ENCODE measurements around the gene ARHGEF3. TPM values are rescaled to one million over a fixed set of nuclear protein-coding genes. Genes with fewer than 3 reads are reported as not detected.

Gene ARHGEF3
- total RNA-seq, 4 donors from 2014 or later: 13.3 to 28.5 (median 19.1) TPM

GRCh38 chr3:56838448-56838847 lies 36.7 kb upstream of the ARHGEF3 start:
- H3K4me3 ChIP-seq (ENCODE audit: low read depth, poor library complexity, severe bottlenecking): no peak overlapping the region
- no peak for TF ChIP-seq CTCF (IDR thresholded peaks at IDR 0.05)
- no peak for TF ChIP-seq POLR2A (IDR thresholded peaks at IDR 0.05)
- DNase-seq (ENCODE audit: low spot score in 2 of 2): no peak
- 77 to 78% methylated on average over 4 of the region's 4 CpGs for WGBS, 2 donors
- intact Hi-C loops (cut with DNase I; ENCODE audit: low total_unique reads): no loop called here

DNA sequence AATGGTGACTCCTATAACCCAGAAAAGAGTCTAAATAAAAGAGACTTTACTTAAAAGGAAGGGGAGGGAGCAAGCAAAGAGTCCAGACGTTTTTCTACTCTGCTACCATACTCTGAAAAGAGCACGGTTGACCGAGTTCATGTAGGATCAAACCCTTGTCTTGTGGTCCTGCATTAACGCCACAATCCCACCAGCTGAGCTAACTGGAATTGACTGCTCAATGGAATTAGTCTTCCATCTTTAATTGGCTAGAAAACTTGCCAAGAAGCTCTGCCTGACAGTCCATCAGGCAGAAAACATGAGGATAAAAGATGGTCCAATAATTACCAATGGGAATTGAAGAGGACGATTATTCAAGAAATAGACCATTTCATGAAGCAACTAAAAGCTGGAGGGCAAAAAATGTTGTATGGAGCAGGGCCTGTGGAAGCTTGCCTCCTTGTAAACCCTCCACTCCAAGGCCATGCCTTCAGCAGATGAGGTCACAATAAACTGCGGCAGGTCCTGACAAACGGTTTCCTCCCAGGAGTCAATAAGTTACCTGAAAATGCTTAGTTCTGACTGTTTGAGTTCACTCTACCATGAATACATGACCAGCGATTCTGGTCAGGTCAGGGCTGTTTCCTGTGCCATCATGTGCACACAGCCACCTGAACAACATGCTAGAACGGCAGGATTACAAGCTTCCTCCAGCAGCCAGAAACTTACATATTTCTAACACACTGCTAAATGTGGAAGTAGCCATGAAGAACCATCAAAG lies 35.6 kb upstream of the ARHGEF3 start:
- intact Hi-C loops (cut with DNase I; ENCODE audit: low total_unique reads): no loop called here
- 61 to 65% methylated on average over 9 of the region's 9 CpGs for WGBS, 2 donors
- TF ChIP-seq POLR2A (IDR thresholded peaks at IDR 0.05) (no peak), CTCF (IDR thresholded peaks at IDR 0.05) (no peak)
- no peak overlapping the region for H3K4me3 ChIP-seq (ENCODE audit: low read depth, poor library complexity, severe bottlenecking)
- DNase-seq (ENCODE audit: low spot score in 2 of 2): no peak

- no peak overlapping the region for H3K4me3 ChIP-seq (ENCODE audit: low read depth, poor library complexity, severe bottlenecking)
- WGBS, 2 donors: 81 to 82% methylated on average over 9 of the region's 9 CpGs
- intact Hi-C loops (cut with DNase I; ENCODE audit: low total_unique reads): no loop called here
- no peak for TF ChIP-seq CTCF (IDR thresholded peaks at IDR 0.05)
- TF ChIP-seq POLR2A (IDR thresholded peaks at IDR 0.05): no peak
- no peak for DNase-seq (ENCODE audit: low spot score in 2 of 2)
Observed at GRCh38 chr3:56836276-56837163, 34.8 kb upstream of the ARHGEF3 start.

DNA sequence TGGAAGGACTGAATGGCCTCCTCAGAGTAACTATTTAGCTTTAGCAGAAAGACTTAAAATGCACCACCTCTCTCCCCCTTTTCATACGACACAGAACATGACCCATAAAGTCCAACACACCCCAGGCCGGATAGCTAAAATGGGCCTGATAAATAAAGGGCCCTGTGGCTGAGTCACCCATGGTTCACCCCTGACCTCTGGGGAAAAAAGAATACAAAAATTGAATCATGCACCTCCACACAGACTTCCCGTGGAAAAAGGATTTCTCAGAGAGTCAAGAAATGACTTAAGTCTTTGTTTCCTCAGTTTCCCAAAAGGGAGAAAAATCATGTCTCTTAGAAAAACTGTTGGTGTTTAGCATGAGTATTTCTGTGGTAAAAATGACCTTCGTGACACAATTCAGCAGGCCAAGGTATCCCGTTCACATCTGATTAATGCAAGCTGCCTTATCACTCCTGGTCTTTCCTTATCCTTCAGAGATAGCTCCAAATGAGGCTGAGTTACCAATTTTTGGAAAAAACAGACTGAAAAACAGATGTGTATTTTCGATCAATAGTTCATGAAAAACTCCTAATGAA lies 34.0 kb upstream of the ARHGEF3 start:
- TF ChIP-seq POLR2A (IDR thresholded peaks at IDR 0.05): no peak
- no peak for TF ChIP-seq CTCF (IDR thresholded peaks at IDR 0.05)
- WGBS, 2 donors: 88 to 92% methylated on average over 6 of the region's 6 CpGs
- intact Hi-C loops (cut with DNase I; ENCODE audit: low total_unique reads): no loop called here

GRCh38 chr3:56833536-56833935 lies 31.8 kb upstream of the ARHGEF3 start:
- no peak for TF ChIP-seq CTCF (IDR thresholded peaks at IDR 0.05)
- TF ChIP-seq POLR2A (IDR thresholded peaks at IDR 0.05): no peak
- no peak overlapping the region for H3K4me3 ChIP-seq (ENCODE audit: low read depth, poor library complexity, severe bottlenecking)
- WGBS, 2 donors: 89 to 92% methylated on average over 2 of the region's 2 CpGs
- intact Hi-C loops (cut with DNase I; ENCODE audit: low total_unique reads): no loop called here
- no peak for DNase-seq (ENCODE audit: low spot score in 2 of 2)

More for the DNA sequence above, 34.0 kb upstream of the ARHGEF3 start:
- no peak for DNase-seq (ENCODE audit: low spot score in 2 of 2)
- H3K4me3 ChIP-seq (ENCODE audit: low read depth, poor library complexity, severe bottlenecking): no peak overlapping the region

All from lower leg skin (tissue), 4 donors.